DND-41 (cell line): ENCODE data around the gene KRTAP12-1.

Experiments used
- EZH2 ChIP-seq: IDR thresholded peaks from 3 replicates; pipeline ENCODE4 v1.6.1; 2012; ENCODE audit warnings: borderline replicate concordance, low read depth, mild to moderate bottlenecking, moderate library complexity, low read length, inconsistent platforms; ENCODE audit not compliant: severe bottlenecking
- TF ChIP-seq, protein P1 (sequence below): IDR thresholded peaks from 2 replicates; pipeline ENCODE4 v1.5.1; 2012; ENCODE audit warnings: borderline replicate concordance, low read length, moderate library complexity, mild to moderate bottlenecking; ENCODE audit not compliant: poor library complexity, severe bottlenecking; ENCODE audit errors: extremely low read depth

- TF ChIP-seq, protein P1, sequence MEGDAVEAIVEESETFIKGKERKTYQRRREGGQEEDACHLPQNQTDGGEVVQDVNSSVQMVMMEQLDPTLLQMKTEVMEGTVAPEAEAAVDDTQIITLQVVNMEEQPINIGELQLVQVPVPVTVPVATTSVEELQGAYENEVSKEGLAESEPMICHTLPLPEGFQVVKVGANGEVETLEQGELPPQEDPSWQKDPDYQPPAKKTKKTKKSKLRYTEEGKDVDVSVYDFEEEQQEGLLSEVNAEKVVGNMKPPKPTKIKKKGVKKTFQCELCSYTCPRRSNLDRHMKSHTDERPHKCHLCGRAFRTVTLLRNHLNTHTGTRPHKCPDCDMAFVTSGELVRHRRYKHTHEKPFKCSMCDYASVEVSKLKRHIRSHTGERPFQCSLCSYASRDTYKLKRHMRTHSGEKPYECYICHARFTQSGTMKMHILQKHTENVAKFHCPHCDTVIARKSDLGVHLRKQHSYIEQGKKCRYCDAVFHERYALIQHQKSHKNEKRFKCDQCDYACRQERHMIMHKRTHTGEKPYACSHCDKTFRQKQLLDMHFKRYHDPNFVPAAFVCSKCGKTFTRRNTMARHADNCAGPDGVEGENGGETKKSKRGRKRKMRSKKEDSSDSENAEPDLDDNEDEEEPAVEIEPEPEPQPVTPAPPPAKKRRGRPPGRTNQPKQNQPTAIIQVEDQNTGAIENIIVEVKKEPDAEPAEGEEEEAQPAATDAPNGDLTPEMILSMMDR = no peak
- TF ChIP-seq EZH2 = no peak
These were observed 31.5 kb downstream of the KRTAP12-1 start for GRCh38 chr21:44650265-44650972.
